AG09319 (cell line): Measurements from ENCODE around the gene BLMH.

Experiments
- DNase-seq: peaks from one replicate; pipeline ENCODE4 v3.0.0-alpha.2; 2010; ENCODE audit warnings: low read depth; ENCODE audit errors: extremely low read depth
- CTCF ChIP-seq: IDR thresholded peaks from 2 replicates; pipeline ENCODE4 v1.5.1; 2011; ENCODE audit warnings: low read depth, mild to moderate bottlenecking, inconsistent platforms, low read length, moderate library complexity

BLMH gene

DNA sequence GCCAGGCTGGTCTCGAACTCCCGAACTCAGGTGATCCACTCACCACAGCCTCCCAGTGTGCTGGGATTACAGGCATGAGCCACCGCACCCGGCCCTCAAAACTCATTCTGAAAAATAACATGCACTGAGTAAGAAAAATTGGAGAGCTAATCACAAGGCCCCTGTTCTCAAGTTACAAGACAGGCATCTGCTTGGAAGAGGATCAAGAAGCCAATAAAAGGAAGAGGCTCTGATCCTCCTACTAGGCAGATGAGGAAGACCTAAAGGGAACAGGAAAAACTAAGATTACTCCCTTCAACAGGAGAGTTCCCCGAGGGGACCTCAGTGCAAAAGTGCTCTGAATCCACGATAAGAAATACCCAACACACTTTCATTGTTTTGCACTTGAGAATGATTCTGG, 18.4 kb downstream of the BLMH start:
- TF ChIP-seq CTCF = no peak
- DNase-seq = no peak

DNA sequence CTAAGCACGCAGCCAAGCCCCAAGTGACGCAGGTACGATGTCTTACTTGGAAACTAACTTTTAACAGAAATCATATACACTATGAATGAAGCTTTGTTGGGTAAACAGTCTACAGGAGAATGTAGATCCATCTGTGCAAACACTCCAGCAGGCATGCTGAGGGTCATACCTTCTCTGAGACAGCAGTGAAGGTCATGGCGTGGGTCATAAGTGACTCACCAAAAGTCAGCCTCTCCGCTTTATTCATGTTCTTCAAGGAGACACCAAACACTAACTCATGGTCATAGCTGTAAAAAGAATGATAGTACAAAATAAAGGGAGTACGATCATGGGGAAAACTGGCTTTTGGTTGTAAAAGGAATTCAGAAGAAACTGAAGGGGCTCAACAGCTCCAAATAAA, 20.6 kb downstream of the BLMH start:
- no peak for DNase-seq
- no peak for TF ChIP-seq CTCF

DNA sequence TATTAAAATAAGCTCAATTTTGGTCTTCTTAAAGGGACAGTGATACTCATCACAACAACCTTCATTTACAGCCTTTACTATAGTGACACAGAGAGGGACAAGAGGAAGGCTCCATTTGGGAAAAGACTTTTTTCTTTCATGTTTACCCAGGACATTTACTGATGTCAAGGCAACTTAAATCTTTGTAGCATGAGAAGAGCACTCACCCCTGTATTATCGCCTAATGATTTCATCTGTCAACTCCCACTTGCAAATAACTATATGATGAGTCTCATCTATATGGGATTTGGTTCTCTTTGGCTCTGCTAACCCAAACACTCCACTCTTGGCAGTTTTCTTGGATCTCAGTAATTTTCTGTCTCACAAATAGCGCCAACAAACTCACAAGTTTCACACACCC, 24.1 kb downstream of the BLMH start:
- no peak for DNase-seq
- TF ChIP-seq CTCF = no peak

DNA sequence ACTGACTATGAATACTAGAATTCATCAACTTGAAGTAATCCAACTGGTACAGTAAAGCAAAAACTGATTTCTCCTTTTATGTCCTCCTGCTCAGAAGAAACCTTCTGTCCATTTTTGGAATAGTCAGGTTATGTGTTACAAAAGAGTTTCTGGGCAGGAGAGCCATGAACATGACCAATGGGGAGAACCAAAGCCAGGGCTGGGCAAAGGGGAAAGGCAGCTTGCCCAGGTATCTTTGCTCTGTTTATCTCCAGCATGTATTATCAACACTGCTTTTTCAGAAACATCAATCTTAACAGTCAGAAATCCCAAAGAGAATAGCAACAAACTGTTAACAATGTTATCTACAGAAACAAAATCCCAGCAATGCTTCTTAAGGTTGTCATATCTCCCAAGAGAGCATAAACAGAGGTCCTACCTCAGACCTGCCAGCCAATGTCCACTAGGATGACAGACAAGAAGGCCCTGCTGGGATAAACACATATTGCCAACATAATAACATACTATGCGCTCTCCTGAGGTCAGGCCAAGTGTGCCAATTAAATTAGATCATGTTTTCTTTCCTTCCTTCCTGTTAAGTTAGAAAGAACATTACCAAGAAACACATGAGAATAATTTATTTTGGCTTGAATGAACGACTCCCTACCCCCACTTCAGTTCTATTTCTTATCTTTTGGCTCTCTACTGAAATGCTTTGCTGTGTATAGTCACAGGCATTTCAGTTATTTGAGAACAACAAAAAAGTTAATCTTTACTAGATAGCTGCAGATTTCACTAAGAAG, 28.0 kb downstream of the BLMH start:
- peak; percentile 4 for DNase-seq
- TF ChIP-seq CTCF = no peak

GRCh38 chr17:30256756-30257506, 34.8 kb downstream of the BLMH start:
- TF ChIP-seq CTCF = no peak
- DNase-seq = no peak

GRCh38 chr17:30254150-30254549, 37.6 kb downstream of the BLMH start:
- DNase-seq = no peak
- TF ChIP-seq CTCF = no peak

GRCh38 chr17:30253312-30253711, 38.4 kb downstream of the BLMH start:
- no peak for TF ChIP-seq CTCF
- DNase-seq = no peak
